GM18502 (cell line): ENCODE measurements around the gene TBC1D4.
"Not testable (repeated sequence)": the region's sequence is repeated elsewhere in the genome, so short reads cannot be mapped to it uniquely, and the experiment has no call there.

Experiments
- ATAC-seq: cut with Tn5 transposase; IDR thresholded peaks from one replicate; pipeline ENCODE4 v1.9.1; 2021; ENCODE audit warnings: mild to moderate bottlenecking; ENCODE audit not compliant: unreplicated experiment, poor library complexity

The TBC1D4 gene

GRCh38 chr13:75305059-75305458 lies 176.9 kb downstream of the TBC1D4 start:
- ATAC-seq = no peak

- no peak for ATAC-seq
Measured at GRCh38 chr13:75303263-75303662, 178.7 kb downstream of the TBC1D4 start.

- ATAC-seq = no peak
Measured at GRCh38 chr13:75302071-75302698, 179.8 kb downstream of the TBC1D4 start.

GRCh38 chr13:75299913-75300862 lies 181.8 kb downstream of the TBC1D4 start:
- ATAC-seq = no peak

GRCh38 chr13:75299246-75299645 lies 182.7 kb downstream of the TBC1D4 start:
- no peak for ATAC-seq

DNA sequence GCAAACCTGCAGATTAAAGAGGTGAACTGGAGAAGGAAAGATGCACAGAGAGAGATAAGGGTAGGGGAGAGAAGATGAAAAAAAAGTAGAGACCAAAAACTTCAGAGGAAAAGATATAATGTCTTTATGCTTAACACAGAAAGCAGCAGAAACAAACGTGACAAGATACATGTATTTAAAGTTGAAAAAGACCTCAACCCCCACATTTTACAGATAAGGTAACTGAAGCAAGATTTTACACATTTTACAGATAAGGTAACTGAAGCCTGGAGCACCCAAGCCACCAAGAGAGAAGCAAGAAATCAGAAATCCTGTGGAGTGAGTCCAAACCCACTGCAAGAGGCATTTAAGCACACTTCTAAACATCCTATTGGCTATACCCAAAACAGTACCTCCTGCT lies 185.3 kb downstream of the TBC1D4 start:
- no peak for ATAC-seq

GRCh38 chr13:75295201-75295600 lies 186.8 kb downstream of the TBC1D4 start:
- ATAC-seq = no peak

GRCh38 chr13:75294110-75294509 lies 187.9 kb downstream of the TBC1D4 start:
- no peak for ATAC-seq

- ATAC-seq = peak; percentile 63
Measured at GRCh38 chr13:75285310-75285709, 196.7 kb downstream of the TBC1D4 start.

GRCh38 chr13:75279834-75280369 lies 202.1 kb downstream of the TBC1D4 start:
- ATAC-seq = no peak

DNA sequence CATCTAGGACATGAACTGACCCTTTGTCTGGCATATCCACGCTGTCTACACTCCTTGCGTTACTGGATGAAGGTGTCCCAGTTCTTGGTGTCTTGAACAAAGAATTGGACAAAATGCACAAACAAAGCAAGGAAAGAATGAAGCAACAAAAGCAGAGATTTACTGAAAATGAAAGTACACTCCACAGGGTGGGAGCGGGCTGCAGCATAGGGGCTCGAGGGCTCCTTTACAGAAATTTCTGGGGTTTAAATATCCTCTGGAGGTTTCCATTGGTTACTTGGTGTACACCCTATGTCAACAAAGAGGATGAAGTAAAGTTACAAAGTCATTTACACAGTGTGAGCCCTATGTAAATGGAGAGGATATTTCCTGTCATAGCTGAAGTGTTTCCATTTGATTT lies 208.3 kb downstream of the TBC1D4 start:
- ATAC-seq = not testable (repeated sequence)

DNA sequence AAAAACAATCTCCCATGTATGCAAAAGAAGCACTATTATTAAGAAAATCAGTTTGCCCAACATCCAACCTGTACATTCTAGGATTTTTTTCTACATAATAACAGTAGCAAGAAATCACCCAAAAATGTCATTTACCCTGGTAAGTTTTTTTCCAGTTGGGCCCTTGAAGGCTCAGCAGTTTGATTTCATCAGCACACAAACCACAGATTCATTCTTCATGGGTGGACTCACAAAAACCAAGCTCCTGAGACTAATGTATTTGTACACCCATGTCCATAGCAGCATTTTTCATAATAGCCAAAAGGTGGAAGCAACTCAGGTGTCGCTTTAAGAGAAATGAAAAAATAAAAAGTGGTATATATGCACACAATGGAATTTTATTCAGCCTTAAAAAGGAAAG lies 210.1 kb downstream of the TBC1D4 start:
- no peak for ATAC-seq

DNA sequence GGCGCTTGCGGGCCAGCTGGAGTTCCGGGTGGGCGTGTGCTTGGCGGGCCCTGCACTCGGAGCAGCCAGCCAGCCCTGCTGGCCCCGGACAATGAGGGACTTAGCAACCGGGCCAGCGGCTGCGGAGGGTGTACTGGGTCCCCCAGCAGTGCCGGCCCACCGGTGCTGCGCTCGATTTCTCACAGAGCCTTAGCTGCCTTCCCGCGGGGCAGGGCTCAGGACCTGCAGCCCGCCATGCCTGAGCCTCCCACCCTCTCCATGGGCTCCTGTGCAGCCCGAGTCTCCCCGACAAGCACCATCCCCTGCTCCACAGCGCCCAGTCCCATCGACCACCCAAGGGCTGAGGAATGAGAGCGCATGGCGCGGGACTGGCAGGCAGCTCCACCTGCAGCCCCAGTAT lies 213.5 kb downstream of the TBC1D4 start:
- not testable (repeated sequence) for ATAC-seq

DNA sequence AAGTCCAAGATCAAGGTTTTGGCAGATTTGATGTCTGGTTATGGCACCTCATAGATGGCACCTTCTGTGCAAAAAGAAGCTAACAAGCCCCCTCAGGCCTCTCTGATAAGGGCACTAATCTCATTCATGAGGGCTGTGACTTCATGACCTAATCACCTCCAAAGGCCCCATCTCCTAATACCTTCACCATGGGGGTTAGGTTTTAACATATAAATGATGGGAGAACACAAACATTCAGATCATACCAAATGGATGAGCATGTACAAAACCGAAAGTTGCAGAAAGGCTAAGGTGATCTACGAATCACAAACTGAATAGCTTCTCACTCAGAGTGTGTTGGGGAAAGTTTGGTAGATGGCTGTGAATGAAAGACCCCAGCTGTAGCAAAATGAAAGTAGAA lies 217.4 kb downstream of the TBC1D4 start:
- no peak for ATAC-seq

DNA sequence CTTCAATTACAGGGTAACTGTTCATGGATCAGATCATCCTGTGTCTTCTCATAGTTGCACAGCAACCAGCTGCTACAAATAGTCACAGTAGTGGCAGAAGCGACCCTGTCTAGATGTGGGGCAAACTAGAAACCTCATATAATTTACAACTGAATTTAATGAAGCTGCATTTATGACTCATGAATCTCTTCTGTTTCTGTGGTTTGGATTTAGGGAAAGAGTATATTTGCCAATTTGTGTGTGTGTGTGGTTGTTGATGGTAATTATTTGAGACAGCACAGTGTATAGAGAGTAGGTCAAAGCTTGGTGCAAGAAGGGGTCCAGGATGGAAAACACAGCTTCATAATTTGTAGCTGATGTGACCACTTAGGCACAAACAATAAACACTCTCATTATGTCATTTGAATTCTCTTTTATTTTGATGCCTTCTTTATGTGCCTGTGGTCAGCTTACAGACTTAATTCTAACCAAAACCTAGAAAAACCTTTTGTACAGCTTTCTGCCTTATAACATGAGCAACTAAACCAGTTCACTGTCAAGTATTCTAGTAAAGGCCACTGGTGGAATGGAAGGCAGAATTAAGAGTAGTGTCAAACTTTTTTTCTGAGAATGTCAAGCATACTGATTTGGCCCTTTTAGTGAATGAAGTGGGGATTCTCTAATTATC lies 218.1 kb downstream of the TBC1D4 start:
- no peak for ATAC-seq

DNA sequence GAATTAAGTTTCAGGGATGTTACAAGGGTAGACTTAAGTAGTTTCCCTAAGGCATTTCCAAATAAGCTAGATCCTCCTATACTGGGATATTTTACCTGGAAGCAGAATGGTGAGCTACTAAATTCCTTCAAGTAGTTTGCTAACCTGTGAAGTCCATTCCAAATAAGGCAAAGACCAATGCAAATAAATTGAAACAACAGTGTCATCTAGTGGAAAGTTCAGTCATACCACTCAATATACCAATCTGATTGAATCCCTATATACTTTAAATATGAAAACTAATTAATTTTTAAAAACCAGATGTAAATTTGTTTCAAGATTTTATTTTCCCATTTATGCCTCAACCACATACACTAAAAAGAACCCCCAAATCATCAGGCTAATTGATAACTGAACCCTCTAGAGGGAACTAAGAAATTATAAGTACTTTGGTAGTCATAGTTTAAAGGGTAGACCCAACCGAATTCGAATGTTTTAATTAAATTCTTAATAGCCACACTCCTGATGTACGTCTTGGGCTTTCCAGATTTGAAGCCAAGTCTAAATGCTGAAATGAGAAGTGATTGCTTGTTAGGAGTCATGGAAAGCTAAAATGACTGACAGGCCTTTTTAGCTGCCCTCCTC lies 223.7 kb downstream of the TBC1D4 start:
- peak; percentile 77 for ATAC-seq

- no peak for ATAC-seq
Measured at GRCh38 chr13:75256922-75257321, 225.0 kb downstream of the TBC1D4 start.

- no peak for ATAC-seq
Measured at GRCh38 chr13:75255653-75256052, 226.3 kb downstream of the TBC1D4 start.

DNA sequence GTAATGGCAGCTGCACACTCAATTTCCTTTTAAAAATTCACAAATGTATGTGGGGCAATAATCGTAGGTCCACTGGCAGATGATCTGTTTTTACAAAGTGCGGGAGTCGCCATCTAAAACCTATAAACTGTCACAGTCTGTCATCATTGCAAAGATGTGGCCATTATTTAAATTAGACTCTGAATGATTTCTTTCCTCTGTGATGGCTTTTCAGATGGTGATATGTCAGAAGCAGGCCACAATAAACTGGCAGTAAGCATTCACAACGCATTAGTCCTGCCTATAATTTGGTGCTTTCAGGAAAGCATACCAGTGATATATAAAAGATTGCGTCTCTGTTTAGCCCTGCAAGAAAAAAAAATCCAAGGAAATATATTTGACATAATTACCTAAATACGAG lies 226.8 kb downstream of the TBC1D4 start:
- no peak for ATAC-seq

DNA sequence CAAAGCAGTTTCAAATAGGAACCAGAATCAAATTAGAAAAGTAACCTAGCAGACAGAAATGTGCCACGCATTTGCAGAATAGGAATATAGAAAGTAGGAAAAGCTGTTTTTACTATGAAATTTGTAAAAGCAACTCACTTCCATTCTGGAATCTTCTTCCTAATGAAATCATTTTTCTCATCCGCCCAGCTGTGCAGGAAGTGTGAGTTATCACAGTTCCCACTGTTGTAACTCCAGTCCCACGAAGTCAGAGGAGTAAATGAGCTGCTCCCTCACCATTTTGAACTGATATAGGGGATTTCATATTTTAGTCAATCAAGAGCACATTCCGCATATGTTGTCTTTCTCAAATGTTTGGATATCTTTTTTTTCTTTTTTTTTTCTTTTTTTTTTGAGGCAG lies 230.8 kb downstream of the TBC1D4 start:
- ATAC-seq = no peak
